Activated CD8-positive, alpha-beta memory T cell treated with anti-CD3 and anti-CD28 coated beads, Interleukin-2, amount 50 U/mL, for 24 hours (primary cell): ENCODE data around the gene ANAPC1.
"Not testable (repeated sequence)": the region's sequence is repeated elsewhere in the genome, so short reads cannot be mapped to it uniquely, and the experiment has no call there.

ENCODE experiments used
- DNase-seq: peaks from one replicate; pipeline ENCODE4 v3.0.0-alpha.2; 2020; ENCODE audit errors: extremely low read depth

Gene ANAPC1

DNA sequence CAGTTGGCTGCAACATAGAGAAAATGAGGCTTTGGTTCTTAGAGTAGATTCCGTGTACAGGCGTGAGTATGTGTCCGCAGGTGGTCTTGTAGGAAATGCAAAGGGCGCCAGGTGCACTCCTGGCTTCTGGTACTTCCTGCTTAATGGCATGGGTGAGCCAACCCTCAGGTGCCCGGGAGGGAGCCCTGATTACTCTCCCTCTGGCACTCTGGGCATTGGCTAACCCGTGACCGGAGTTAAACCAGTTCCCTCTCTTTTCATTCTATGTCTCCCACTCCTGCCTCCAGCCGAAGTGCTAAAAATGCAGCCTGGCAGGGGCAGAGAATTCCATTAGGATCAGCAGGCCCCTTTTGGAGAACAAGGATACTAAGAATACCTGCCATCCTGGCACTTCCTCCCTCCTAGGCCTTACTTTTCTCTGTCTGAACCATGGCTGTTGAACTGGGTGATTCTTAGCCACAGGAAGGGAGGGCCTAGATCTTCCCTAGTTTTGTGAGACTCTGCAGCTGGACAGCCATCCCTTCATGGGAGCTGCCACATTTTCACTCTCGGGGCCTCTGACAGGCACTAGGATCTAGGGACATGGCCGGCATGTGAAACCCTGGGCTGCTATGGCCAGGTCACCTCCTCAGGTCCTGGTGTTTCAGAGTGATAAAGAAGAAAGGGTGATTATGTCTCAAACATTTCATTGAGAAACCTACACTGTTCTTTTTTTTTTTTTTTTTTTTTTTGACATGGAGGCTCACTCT, 20.9 kb upstream of the ANAPC1 start:
- DNase-seq = no peak

DNA sequence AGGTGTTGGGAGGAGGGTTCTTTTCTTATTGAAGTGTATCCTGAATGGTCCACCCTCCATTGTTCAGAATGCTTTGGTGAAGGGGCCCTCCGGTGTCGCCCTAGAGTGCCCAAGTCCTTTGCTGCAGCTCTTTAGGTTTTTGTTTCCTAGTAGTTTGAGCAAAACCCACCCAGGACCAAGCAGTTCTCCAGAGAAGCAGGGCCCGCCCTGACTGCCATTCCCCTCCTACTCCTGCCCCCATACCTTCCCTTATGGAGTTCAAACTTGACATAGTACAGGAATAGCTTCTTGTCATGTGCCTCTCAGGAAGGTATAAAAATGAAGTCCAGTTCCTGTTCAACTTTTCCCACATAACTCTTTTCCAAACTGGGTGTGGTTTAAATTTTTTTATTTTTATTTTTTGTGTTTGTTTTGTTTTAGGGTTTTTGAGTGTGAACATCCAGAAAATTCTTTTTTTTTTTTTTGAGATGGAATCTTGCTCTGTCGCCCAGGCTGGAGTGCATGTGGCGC, 20.0 kb upstream of the ANAPC1 start:
- DNase-seq = no peak

DNA sequence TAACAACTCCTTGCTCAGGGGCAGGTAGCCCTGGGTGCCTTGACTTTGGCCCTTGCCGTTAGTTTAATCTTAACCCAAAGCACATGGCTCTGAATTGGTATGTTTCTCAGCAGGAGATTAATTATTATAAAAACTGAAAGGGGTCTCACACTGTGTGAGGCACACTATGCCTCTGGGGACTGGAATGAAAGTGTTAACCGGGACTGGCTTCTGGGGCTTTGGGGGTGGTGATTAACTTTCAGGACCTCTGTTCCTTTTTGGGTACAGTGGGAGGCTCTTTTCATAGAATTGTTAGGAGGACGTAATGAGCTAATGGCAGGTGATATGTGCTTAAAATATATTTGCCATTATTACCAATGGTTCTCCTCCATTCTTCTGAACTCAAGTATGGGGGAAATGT, 19.5 kb upstream of the ANAPC1 start:
- DNase-seq = no peak

DNA sequence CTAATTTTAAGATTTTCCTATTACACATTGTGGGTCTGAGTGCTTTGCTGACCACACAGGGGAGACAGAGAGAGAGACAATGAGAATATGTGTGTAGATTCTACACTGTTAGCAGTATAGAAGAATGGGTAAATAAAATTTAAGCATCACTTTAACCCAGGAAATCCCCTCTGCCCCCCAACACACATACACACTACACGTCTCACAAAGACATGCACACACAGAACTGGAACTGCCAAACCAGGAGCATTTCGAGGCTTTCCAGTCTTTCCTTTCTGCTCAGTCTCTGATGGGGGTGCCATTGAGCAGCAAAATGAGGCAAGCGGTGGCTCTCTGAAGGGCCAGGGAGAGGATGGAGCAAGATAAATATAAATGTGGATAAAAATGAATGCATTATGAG, 16.9 kb upstream of the ANAPC1 start:
- DNase-seq = no peak

DNA sequence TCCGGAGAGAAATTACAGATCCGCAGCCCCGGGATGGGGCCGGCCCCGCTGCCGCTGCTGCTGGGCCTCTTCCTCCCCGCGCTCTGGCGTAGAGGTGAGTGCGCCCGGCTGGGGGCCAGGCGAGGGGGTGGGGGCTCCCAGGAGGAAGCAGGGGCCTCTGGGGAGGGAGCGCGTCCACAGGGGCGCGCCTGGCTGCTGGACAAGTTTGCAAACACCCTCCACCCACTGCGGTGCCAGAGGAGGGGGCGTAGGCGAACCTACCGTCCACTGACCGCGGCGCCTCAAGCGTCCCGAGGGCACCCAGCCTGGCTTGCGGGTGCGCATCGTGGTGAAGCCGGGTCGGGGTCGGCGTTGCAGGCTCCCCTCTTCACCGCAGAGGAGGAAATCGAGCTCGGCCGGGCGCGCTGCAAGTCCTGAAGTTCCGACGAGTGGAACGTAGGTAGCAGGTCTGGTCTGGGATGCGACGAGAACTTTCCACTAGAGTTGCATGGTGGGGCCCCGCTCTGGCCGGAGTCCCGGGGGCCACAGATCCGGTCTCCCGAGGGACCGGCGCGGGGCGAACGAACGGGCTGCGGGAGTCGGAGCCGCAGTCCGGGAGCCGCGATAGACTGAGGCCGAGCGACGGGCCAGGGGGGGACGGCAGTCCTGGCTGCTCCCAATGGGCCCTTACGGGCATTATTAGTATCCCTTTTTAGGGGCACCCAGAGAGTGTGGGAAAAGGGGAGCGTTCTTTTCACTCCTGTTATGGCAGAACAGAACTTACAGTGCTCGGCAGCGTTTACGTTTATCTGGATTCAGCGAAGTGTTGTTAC, 14.9 kb upstream of the ANAPC1 start:
- DNase-seq = no peak

DNA sequence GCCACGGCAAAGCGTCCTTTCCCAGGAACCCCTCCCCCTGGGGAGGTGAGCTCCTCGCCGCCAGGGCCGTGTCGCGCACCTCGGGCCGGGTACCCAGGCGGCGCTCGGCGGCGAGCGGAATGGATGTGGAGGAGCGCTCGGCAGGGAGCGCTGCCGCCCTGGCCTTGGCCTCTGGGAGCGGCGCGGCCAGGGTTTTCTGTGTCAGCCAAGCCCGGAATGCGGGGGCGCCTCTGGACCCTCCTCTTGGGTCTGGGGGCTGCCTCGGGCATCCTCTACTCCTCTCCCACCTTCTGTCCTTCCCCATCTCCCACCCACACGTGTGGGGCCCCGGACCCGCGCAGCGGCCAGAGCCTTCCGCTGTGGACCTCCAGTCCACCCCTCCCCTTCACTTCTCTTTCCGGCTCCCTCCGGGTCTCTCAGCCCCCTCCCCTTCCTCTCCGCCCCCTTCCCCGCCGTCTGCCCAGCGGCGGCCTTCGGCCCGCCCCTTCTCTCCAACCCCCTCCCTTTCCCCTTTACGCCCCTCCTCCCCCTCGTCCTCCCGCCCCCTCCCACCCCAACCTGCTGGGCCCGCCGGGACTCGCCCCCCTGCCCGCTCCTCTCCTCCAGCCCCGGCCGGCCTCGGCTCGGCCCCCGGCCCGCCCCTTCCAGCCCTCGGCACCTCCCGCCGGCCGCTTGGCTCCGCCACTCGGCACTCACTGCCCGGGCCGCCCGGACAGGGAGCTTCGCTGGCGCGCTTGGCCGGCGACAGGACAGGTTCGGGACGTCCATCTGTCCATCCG, 14.1 kb upstream of the ANAPC1 start, which contains the start of gene MERTK:
Gene MERTK, plus strand, starts transcription at position 684 of the 779 bp plus-strand sequence. CDS start 129 bp downstream, outside the sequence.
- DNase-seq = no peak

DNA sequence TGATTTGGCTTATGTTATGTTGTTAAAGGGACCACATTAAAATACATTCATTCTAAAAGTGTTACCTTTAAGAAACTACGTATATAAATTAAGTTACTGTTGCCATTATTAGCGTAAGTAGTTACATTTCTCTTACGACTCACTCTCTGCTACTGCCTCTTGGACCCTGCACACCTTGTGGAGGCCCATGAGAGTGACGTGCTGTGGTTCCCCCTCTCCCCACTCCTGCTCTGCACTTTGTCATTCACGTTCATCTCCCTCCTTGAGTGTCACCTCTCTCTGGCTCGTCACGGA, 13.6 kb upstream of the ANAPC1 start:
- no peak for DNase-seq

DNA sequence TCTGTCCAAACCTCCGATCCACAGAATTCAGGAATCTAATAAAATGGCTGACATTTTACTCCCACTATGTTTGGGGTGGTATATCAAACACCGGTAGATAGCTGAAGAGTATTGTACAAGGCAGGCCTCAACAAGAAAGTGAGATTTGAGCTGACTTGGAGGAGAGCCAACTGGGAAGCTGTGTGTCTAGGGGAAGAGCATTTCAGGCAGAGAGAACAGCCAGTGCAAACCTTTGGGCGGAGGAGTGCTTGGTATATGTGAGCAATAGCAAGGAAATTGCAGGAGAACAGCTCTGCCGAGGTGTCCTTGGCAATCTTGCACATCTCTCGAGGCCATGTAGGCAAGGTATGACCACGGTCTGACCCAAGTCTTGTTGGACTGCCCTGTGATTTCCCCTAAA, 12.6 kb upstream of the ANAPC1 start:
- DNase-seq = no peak

DNA sequence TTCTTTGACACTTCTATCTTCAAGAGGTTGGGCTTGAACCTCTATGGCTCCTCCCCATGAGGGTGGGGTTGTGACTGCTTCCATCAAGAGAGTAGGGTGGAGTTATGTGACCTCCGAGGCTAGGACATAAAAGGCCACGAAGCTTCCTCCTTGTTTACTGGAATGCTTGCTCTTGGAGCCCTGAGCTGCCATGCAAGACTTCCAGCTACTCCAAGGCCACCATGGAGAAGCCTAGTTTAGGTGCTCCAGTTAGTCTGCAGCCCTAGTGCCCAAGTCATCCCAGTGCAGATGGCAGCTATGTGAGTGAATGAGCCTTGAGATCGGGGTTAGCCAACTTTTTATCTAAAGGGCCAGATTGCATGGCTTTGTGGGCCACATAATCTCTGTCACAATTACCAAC, 12.0 kb upstream of the ANAPC1 start:
- DNase-seq = no peak

DNA sequence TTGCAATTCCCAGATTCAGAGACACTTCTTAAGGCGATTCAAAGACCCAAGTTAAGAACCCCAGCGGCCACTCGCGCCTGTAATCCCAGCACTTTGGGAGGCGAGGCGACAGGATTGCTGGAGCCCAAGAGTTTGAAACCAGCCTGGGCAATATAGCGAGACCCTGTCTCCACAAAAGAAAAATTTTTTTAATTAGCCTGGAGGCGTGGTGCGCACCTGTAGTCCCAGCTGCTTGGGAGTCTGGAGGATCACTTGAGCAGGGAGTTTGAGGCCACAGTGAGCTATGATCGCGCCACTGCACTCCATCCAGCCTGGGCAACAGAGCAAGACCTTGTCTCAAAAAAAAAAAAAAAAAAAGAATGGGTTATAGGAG, 585 bp upstream of the ANAPC1 start:
- no peak for DNase-seq

DNA sequence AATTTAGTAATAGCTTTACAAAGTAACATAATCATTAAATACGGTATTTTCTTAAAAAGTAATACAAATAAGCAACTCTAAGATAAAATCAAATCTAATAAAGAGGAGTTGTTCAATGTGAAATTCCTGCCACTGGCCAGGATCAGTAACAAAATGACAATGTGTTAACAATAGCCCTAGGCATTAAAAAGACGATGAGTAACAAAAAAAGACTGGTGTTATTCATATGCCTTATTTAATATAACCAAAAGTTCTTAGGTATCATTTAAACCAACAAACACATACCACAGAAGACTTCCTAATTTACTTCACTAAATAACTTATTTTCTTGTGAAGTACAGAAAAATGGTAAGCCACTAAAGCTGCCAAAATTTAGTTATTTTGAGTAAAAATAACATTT, 11.2 kb downstream of the ANAPC1 start:
- not testable (repeated sequence) for DNase-seq

DNA sequence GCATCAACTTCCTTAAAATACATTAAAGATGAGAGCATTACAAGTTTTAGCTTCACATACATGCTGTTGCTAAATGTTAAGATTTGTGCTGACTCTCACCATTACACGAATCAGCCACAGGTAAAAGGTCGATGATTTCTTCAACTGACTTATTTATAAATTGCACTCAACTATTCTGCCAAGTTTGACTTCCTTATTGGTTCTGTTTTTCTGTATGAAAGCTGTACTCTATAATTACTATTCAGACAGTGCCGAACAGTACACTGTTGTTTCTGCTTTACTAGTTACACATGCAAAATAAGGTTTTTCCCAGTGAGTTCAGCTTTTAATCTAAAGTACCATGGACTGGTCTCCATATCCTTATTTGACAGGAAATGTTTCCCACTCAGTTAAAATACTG, 18.9 kb downstream of the ANAPC1 start:
- not testable (repeated sequence) for DNase-seq

DNA sequence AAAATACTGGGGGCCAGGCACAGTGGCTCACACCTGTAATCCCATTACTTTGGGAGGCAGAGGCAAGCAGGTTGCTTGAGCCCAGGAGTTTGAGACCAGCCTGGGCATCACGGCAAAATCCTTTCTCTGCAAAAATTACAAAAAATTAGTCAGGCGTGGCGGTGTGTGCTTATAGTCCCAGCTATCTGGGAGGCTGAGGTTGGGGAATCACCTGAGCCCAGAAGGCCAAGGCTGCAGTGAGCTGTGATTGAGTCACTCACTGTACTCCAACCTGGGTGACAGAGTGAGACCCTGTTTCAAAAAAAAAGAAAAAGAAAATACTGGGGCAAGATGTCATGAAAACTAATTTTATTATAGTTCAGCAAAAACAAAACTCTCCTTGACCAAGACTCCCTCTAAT, 24.0 kb downstream of the ANAPC1 start:
- DNase-seq = not testable (repeated sequence)

DNA sequence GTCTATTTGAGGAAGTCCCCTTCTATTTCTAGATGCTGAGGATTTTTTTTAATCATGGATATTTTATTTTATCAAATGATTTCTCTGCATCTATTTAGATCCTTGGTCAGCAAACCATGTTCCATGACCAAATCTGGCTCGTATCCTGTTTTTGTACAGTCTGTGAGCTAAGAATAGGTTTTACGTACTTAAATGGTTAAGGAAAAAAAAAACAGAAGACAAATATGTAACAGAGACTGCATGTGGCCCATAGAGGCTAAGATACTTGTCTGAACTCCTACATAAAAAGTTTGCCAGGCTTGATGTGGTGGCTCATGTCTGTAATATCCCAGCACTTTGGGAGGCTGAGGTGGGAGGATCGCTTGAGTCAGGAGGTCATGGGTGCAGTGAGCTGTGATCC, 31.4 kb downstream of the ANAPC1 start:
- not testable (repeated sequence) for DNase-seq

DNA sequence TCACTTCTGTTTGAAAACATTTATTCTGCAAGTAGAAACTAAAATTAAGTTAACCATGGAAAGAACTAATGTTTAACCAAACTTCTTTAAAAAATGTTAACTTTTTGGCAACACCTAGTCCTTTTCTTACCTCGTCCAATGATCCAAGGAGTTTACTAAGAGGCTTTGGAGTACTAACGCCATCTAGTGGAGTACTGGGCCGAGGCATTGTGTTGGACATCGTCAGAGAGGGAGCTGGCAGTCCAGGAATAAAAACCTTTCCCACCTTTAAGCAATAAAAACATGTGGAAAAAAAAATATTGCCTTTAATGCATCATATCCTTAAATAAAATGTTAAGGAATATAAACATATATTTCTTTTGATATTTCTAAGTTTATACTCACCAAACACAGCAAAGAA, 33.3 kb downstream of the ANAPC1 start:
- not testable (repeated sequence) for DNase-seq

DNA sequence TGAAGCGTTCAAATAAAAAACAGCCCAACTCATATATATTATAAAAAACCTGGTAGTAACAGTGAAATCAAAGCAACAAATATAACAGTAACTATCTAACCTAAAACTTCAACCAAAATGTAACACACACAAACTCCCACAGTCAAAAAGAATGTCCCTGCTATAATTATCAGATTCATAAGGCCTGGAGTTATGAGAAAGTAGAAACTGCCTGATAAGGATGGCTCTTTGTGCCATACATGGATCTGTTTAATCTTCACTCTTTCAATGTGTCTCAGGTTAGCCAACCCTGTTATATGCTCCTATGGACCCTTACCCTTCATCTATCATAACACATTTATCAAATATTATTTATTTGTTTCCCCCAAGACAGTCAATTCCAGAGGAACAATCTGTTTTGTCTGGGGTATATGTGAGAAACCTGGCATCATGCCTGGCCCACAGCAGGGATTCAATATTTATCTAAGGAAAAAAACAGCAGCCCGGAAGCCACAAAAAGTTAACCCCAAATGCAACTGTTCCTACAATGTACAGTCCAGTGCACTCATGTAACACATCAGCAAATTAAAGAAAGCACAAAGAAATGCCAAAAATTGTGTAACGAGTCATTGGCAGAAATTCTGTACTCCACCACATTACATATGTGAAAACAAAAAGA, 44.2 kb downstream of the ANAPC1 start:
- not testable (repeated sequence) for DNase-seq

DNA sequence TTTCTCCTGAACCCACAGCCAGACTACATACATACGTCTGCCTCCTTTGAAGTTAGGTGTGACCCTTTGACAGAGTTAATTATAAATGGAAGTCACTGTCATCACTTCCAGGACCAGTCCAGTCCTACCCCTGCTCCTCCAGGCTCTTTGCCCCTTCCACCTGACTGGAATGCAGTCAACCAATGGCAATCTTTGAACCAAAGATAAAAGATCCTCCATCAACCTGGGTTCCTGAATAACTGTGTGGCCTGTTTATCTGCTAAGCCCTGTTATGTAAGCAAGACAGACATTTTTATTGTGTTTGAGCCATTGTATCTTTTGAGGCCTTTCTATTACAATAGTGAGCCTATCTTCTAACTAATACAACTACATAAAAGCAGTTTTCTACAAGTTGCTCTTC, 45.0 kb downstream of the ANAPC1 start:
- DNase-seq = not testable (repeated sequence)

DNA sequence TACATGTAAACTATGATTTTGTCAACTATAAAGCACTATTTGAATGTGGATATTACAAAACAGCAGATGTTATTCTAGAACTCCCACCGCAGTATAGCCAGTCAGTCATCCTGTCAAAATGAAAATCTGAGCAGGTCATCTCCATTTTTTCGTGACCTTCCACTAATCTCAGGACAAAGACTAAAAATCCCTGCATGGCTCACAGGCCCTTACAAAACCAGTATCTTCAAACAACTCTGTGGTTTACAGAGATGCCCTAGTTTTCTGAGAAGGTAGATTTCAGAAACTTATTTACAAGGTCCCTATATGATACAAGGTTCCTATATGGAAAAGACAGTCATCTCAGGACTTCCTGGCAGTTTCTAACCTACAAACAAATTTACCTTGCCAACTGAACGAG, 49.8 kb downstream of the ANAPC1 start:
- not testable (repeated sequence) for DNase-seq

DNA sequence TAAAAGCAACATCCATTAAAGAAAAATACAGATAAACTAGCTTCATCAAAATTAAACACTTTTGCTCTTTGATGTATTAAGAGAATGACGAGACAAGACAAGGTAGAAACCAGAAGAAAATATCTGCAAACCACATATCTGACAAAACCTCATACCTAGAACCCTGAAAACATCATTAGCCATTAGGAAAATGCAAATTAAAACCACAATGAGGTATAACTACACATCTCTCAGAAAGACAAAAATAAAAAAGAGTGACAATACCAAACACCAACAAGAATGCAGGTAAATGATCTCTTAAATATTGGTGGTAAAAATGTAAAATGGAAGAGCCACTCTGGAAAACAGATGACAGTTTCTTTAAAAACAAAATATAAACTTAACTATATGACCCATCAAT, 53.5 kb downstream of the ANAPC1 start:
- not testable (repeated sequence) for DNase-seq

DNA sequence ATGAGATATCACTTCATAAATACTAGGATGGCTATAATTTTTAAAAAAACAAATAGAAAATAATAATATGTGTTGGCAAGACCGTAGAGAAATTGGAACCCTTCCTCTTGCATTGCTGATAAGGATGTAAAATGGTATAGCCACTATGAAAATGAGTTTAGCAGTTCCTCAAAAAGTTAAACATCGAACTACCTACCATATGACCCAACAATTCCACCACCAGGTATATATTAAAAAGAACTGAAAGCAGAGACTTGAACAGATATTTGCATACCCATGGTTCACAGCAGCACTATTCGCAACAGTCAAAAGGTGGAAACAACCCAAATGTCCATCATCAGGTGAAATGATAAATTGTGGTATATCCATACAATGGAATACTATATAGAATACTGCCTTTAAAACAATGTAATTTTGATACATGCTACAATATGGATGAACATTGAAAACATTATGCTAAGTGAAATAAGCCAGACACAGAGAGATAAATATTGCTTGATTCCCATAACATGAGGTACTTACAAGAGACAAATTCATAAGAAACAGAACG, 55.7 kb downstream of the ANAPC1 start:
- DNase-seq = not testable (repeated sequence)

DNA sequence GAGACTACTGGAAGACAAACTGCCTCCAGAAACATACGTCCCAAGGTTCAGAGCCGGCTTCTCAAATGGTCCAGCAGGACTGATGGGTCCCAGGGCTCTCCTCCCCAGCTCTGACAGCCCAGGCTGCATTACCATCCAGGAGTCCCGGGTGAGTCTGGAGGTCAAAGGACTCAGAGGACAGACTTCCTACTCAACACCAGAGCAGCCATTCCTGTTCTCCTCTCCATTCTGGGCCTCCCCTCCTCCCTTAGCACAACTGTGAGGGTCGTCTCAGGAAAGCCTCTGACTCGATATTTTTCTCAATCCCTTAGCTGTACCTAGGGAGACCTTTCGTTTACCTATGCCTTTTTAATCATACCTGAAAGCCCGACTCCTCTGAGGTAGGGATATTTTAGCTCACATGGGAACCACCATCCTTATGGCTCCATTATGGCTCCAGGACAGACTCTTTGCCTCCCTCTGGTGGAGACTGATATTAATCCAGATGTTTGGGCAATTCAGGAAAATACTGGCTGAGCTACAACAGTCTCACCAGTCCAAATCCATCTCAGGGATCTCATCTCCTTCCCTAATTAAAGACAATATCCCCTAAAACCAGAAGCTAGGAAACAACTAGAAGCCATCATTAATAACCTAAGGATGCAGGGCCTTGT, 70.9 kb downstream of the ANAPC1 start:
- not testable (repeated sequence) for DNase-seq
